NCI-H69 (cell line): ENCODE results near the gene KLHL17.
A peak's percentile ranks its signal among the peaks of the same experiment; 100 is the strongest.
"Not testable (repeated sequence)": the region's sequence is repeated elsewhere in the genome, so short reads cannot be mapped to it uniquely, and the experiment has no call there.

ENCODE experiments used
- DNase-seq: peaks from one replicate; lab custom pipeline; 2025; lab: John Stamatoyannopoulos, UW

Gene KLHL17

GRCh38 chr1:981955-982558, 21.7 kb downstream of the KLHL17 start, which contains the start of gene PERM1:
Gene PERM1, minus strand, starts transcription at chr1:982093. Its CDS starts 1,064 bp downstream, at chr1:981029.
- no peak for DNase-seq

GRCh38 chr1:982765-983436, 22.5 kb downstream of the KLHL17 start:
- DNase-seq, result peak; percentile 37

GRCh38 chr1:983798-984475, 23.6 kb downstream of the KLHL17 start:
- no peak for DNase-seq

- no peak for DNase-seq
Observed at GRCh38 chr1:984476-984814, 24.1 kb downstream of the KLHL17 start.

GRCh38 chr1:985126-985525, 24.7 kb downstream of the KLHL17 start:
- DNase-seq, result no peak

GRCh38 chr1:988061-988460, 27.7 kb downstream of the KLHL17 start:
- DNase-seq, result not testable (repeated sequence)

- not testable (repeated sequence) for DNase-seq
Observed at GRCh38 chr1:991275-991674, 30.9 kb downstream of the KLHL17 start.

GRCh38 chr1:991895-992294, 31.5 kb downstream of the KLHL17 start:
- no peak for DNase-seq

GRCh38 chr1:992362-992761, 32.0 kb downstream of the KLHL17 start:
- DNase-seq, result no peak

- DNase-seq, result no peak
Observed at GRCh38 chr1:993379-993995, 33.1 kb downstream of the KLHL17 start.

GRCh38 chr1:994546-994945, 34.2 kb downstream of the KLHL17 start:
- DNase-seq, result not testable (repeated sequence)

- no peak for DNase-seq
Observed at GRCh38 chr1:995665-996633, 35.6 kb downstream of the KLHL17 start.

GRCh38 chr1:996851-997712, 36.7 kb downstream of the KLHL17 start:
- no peak for DNase-seq

- no peak for DNase-seq
Observed at GRCh38 chr1:997713-997992, 37.3 kb downstream of the KLHL17 start.

- DNase-seq, result no peak
Observed at GRCh38 chr1:997993-998744, 37.8 kb downstream of the KLHL17 start.

GRCh38 chr1:998745-998994, 38.3 kb downstream of the KLHL17 start:
- DNase-seq, result no peak

- peak; percentile 53 for DNase-seq
Observed at GRCh38 chr1:998995-999724, 38.8 kb downstream of the KLHL17 start.

GRCh38 chr1:999725-1000356, 39.5 kb downstream of the KLHL17 start, which contains the start of gene HES4:
Gene HES4, minus strand, starts transcription at chr1:1000097. Its CDS starts 124 bp downstream, at chr1:999973.
- DNase-seq, result peak; percentile 86

- DNase-seq, result peak; percentile 60
Observed at GRCh38 chr1:1000357-1001056, 40.1 kb downstream of the KLHL17 start.
